HEK293 (cell line): ENCODE data around the gene CNTN4.

ENCODE experiments used
- CTCF ChIA-PET: fragments of 350-600 bp; formaldehyde crosslinking; extraction: SDS; loops from one replicate; lab custom pipeline; 2021; ENCODE audit warnings: antibody characterized with exemption; lab: Yijun Ruan, JAX
- POLR2A ChIA-PET: fragments of 300-600 bp; formaldehyde crosslinking; extraction: SDS; loops from one replicate; lab custom pipeline; 2020; ENCODE audit warnings: antibody characterized with exemption, inconsistent platforms; lab: Yijun Ruan, JAX
- H3K27ac ChIP-seq: fragments of 200-500 bp; sonication (Bioruptor generic); 2 replicates; pipeline ENCODE4 v1.5.1; 2014; ENCODE audit warnings: low read depth, low read length, control low read depth, inconsistent platforms; ENCODE audit errors: extremely low read depth
- H3K36me3 ChIP-seq, 2 experiments: fragments of 200-500 bp in 1 of 2; sonication (Bioruptor generic) in 1 of 2; 1 replicate in 1 of 2; 2 replicates in 1 of 2; pipeline ENCODE4 v1.5.1; 2014 to 2017; ENCODE audit warnings: inconsistent platforms in 2 of 2, low read length in 2 of 2; ENCODE audit not compliant: control insufficient read depth in 2 of 2, insufficient read depth in 1 of 2
- H3K4me1 ChIP-seq: fragments of 200-500 bp; sonication (Bioruptor generic); 2 replicates; pipeline ENCODE4 v1.5.1; 2014; ENCODE audit warnings: mild to moderate bottlenecking, low read length, inconsistent platforms; ENCODE audit not compliant: control insufficient read depth, insufficient read depth
- H3K4me3 ChIP-seq: 2 replicates; pipeline ENCODE4 v1.5.1; 2011; ENCODE audit warnings: low read depth, mild to moderate bottlenecking, control low read depth, low read length, moderate library complexity
- H3K9me3 ChIP-seq: fragments of 200-500 bp; sonication (Bioruptor generic); 2 replicates; pipeline ENCODE4 v1.5.1; 2014; ENCODE audit warnings: low read depth, low read length, inconsistent platforms; ENCODE audit not compliant: control insufficient read depth, insufficient read depth
- CTCF ChIP-seq: fragments of 450-650 bp; formaldehyde crosslinking; IDR thresholded peaks from 2 replicates; pipeline ENCODE4 v1.5.1; 2016; ENCODE audit warnings: missing biosample characterization, missing genetic modification characterization
- IKZF3 ChIP-seq: fragments of 450-650 bp; IDR thresholded peaks from 2 replicates; pipeline ENCODE4 v1.5.0; 2018; ENCODE audit warnings: missing biosample characterization, mild to moderate bottlenecking, missing genetic modification characterization, moderate library complexity
- KLF16 ChIP-seq: fragments of 450-650 bp; formaldehyde crosslinking; IDR thresholded peaks from 2 replicates; pipeline ENCODE4 v1.5.1; 2017; ENCODE audit warnings: missing biosample characterization, missing genetic modification characterization
- PRDM1 ChIP-seq: fragments of 450-650 bp; formaldehyde crosslinking; IDR thresholded peaks from 2 replicates; pipeline ENCODE4; 2016; ENCODE audit warnings: missing biosample characterization, missing genetic modification characterization
- REST ChIP-seq: fragments of 450-650 bp; formaldehyde crosslinking; IDR thresholded peaks from 2 replicates; pipeline ENCODE4 v1.5.1; 2016; ENCODE audit warnings: missing biosample characterization, missing genetic modification characterization
- SCRT1 ChIP-seq: fragments of 450-650 bp; formaldehyde crosslinking; IDR thresholded peaks from 2 replicates; pipeline ENCODE4 v1.5.1; 2016; ENCODE audit warnings: missing biosample characterization, missing genetic modification characterization, borderline replicate concordance
- TCF7L2 ChIP-seq: IDR thresholded peaks from 2 replicates; pipeline ENCODE4 v1.6.1; 2011; ENCODE audit warnings: low read depth, mild to moderate bottlenecking, inconsistent platforms, low read length, moderate library complexity, borderline replicate concordance
- WT1 ChIP-seq: fragments of 450-650 bp; formaldehyde crosslinking; IDR thresholded peaks from 2 replicates; pipeline ENCODE4 v1.5.1; 2016; ENCODE audit warnings: missing biosample characterization, missing genetic modification characterization
- ZNF112 ChIP-seq: fragments of 450-650 bp; formaldehyde crosslinking; IDR thresholded peaks from 2 replicates; pipeline ENCODE4 v1.5.0; 2017; ENCODE audit warnings: missing biosample characterization, missing genetic modification characterization
- ZNF133 ChIP-seq: fragments of 450-650 bp; formaldehyde crosslinking; IDR thresholded peaks from 2 replicates; pipeline ENCODE4 v1.5.1; 2016; ENCODE audit warnings: missing biosample characterization, missing genetic modification characterization
- ZNF175 ChIP-seq: fragments of 450-650 bp; formaldehyde crosslinking; IDR thresholded peaks from 2 replicates; pipeline ENCODE4 v1.5.1; 2016; ENCODE audit warnings: missing biosample characterization, missing genetic modification characterization
- ZNF221 ChIP-seq: fragments of 450-650 bp; formaldehyde crosslinking; IDR thresholded peaks from 2 replicates; pipeline ENCODE4 v1.5.1; 2017; ENCODE audit warnings: missing biosample characterization, missing genetic modification characterization, borderline replicate concordance
- ZNF248 ChIP-seq: fragments of 450-650 bp; formaldehyde crosslinking; IDR thresholded peaks from 2 replicates; pipeline ENCODE4 v1.5.1; 2017; ENCODE audit warnings: missing biosample characterization, missing genetic modification characterization
- ZNF26 ChIP-seq: fragments of 450-650 bp; formaldehyde crosslinking; IDR thresholded peaks from 2 replicates; pipeline ENCODE4 v1.5.1; 2016; ENCODE audit warnings: missing biosample characterization, missing genetic modification characterization
- ZNF324 ChIP-seq: fragments of 450-650 bp; formaldehyde crosslinking; IDR thresholded peaks from 2 replicates; pipeline ENCODE4 v1.5.1; 2016; ENCODE audit warnings: missing biosample characterization, missing genetic modification characterization
- ZNF37A ChIP-seq: fragments of 450-650 bp; IDR thresholded peaks from 2 replicates; pipeline ENCODE4 v1.5.1; 2018; ENCODE audit warnings: missing biosample characterization, missing genetic modification characterization
- ZNF529 ChIP-seq: fragments of 450-650 bp; formaldehyde crosslinking; IDR thresholded peaks from 2 replicates; pipeline ENCODE4 v1.5.1; 2017; ENCODE audit warnings: missing genetic modification characterization, missing biosample characterization; ENCODE audit not compliant: insufficient replicate concordance
- ZNF549 ChIP-seq: fragments of 450-650 bp; IDR thresholded peaks from 2 replicates; pipeline ENCODE4 v1.5.1; 2018; ENCODE audit warnings: missing biosample characterization, missing genetic modification characterization, mild to moderate bottlenecking, inconsistent platforms, moderate library complexity
- ZNF600 ChIP-seq: fragments of 450-650 bp; formaldehyde crosslinking; IDR thresholded peaks from 2 replicates; pipeline ENCODE4 v1.5.1; 2016; ENCODE audit warnings: missing biosample characterization, missing genetic modification characterization
- ZNF670 ChIP-seq: fragments of 450-650 bp; formaldehyde crosslinking; IDR thresholded peaks from 2 replicates; pipeline ENCODE4 v1.5.1; 2016; ENCODE audit warnings: missing biosample characterization, missing genetic modification characterization, low read depth
- ZNF701 ChIP-seq: fragments of 450-650 bp; formaldehyde crosslinking; IDR thresholded peaks from 2 replicates; pipeline ENCODE4 v1.5.1; 2016; ENCODE audit warnings: missing biosample characterization, missing genetic modification characterization
- ZNF777 ChIP-seq: fragments of 450-650 bp; formaldehyde crosslinking; IDR thresholded peaks from 2 replicates; pipeline ENCODE4 v1.5.1; 2017; ENCODE audit warnings: missing biosample characterization, missing genetic modification characterization, borderline replicate concordance
- ZSCAN23 ChIP-seq: fragments of 450-650 bp; formaldehyde crosslinking; IDR thresholded peaks from 2 replicates; pipeline ENCODE4 v1.5.1; 2016; ENCODE audit warnings: missing biosample characterization, missing genetic modification characterization

The CNTN4 gene

GRCh38 chr3:2697589-2697988 lies 598.9 kb downstream of the CNTN4 start:
- Histone ChIP-seq H3K36me3 (no peaks in the 10 kb centered on the region), H3K4me3 (no peak overlapping the region), H3K27ac (no peak overlapping the region), H3K4me1 (no peaks in the 10 kb centered on the region), H3K9me3 (no peaks in the 10 kb centered on the region)
- CTCF ChIA-PET, result interaction anchor here (1.0 kb wide), 1 partner anchor 18 kb away, joined by 5 read pairs; no protein-coding TSS in a partner anchor
- no peak for TF ChIP-seq SCRT1 (tag by site-specific recombination)
- no peak for TF ChIP-seq ZNF600 (tag by site-specific recombination)
- TF ChIP-seq WT1 (tag by site-specific recombination), result no peak
- no peak for TF ChIP-seq ZNF133 (tag by site-specific recombination)
- no peak for TF ChIP-seq ZNF248 (tag by site-specific recombination)
- no peak for TF ChIP-seq CTCF (tag by site-specific recombination)
- TF ChIP-seq IKZF3 (tag by site-specific recombination), result no peak
- TF ChIP-seq ZNF26 (tag by site-specific recombination), result no peak
- POLR2A ChIA-PET, result no interaction called here

GRCh38 chr3:2701471-2701870 lies 602.8 kb downstream of the CNTN4 start:
- Histone ChIP-seq H3K4me1 (no peaks in the 10 kb centered on the region), H3K9me3 (no peaks in the 10 kb centered on the region), H3K36me3 (no peaks in the 10 kb centered on the region), H3K4me3 (no peak overlapping the region), H3K27ac (no peak overlapping the region)
- POLR2A ChIA-PET, result no interaction called here
- CTCF ChIA-PET, result interaction anchor here (0.7 to 2.5 kb wide), 2 partner anchors 12 to 34 kb away, joined by 3 to 11 read pairs; no protein-coding TSS in a partner anchor
- no peak for TF ChIP-seq ZNF777 (tag by site-specific recombination)
- TF ChIP-seq ZNF112 (tag by site-specific recombination), result no peak
- no peak for TF ChIP-seq PRDM1 (tag by site-specific recombination)
- TF ChIP-seq ZNF549 (tag by site-specific recombination), result no peak
- TF ChIP-seq ZNF324 (tag by site-specific recombination), result no peak
- TF ChIP-seq ZSCAN23 (tag by site-specific recombination), result no peak
- TF ChIP-seq ZNF221 (tag by site-specific recombination), result no peak
- TF ChIP-seq ZNF37A, result no peak
- no peak for TF ChIP-seq ZNF529
- TF ChIP-seq TCF7L2, result no peak
- TF ChIP-seq ZNF175 (tag by site-specific recombination), result no peak
- no peak for TF ChIP-seq ZNF701 (tag by site-specific recombination)
- no peak for TF ChIP-seq REST (tag by site-specific recombination)
- no peak for TF ChIP-seq KLF16 (tag by site-specific recombination)
- TF ChIP-seq ZNF670, result no peak
